Nephron (organoid): ENCODE measurements around the gene MPO.
A peak's percentile ranks its signal among the peaks of the same experiment; 100 is the strongest.

ENCODE experiments used
- H3K27ac Mint-ChIP-seq, 3 experiments: 2 replicates each; pipeline ENCODE4 v1.8.0; 2020; ENCODE audit warnings: mixed read lengths in 3 of 3, mild to moderate bottlenecking in 2 of 3, moderate library complexity in 1 of 3
- H3K27me3 Mint-ChIP-seq: 2 replicates; pipeline ENCODE4 v1.8.0; 2021; ENCODE audit warnings: low read depth, mild to moderate bottlenecking, moderate library complexity, mixed read lengths
- H3K36me3 Mint-ChIP-seq: 2 replicates; pipeline ENCODE4 v1.8.0; 2020; ENCODE audit warnings: low read depth, mixed read lengths
- H3K4me1 Mint-ChIP-seq: 2 replicates; pipeline ENCODE4 v1.8.0; 2020; ENCODE audit warnings: mixed read lengths
- H3K4me3 Mint-ChIP-seq, 3 experiments: 2 replicates each; pipeline ENCODE4 v1.8.0; 2020; ENCODE audit warnings: mild to moderate bottlenecking in 3 of 3, mixed read lengths in 3 of 3, moderate library complexity in 2 of 3
- H3K9me3 Mint-ChIP-seq: 2 replicates; pipeline ENCODE4 v1.8.0; 2020; ENCODE audit warnings: mixed read lengths
- TF ChIP-seq, protein P1 (sequence below), 3 experiments: fragments of 200-600 bp; sonication (generic); IDR thresholded peaks; one replicate each; pipeline ENCODE4 v1.5.0; 2021; ENCODE audit warnings: antibody characterized with exemption in 3 of 3; ENCODE audit not compliant: unreplicated experiment in 3 of 3

The MPO gene

DNA sequence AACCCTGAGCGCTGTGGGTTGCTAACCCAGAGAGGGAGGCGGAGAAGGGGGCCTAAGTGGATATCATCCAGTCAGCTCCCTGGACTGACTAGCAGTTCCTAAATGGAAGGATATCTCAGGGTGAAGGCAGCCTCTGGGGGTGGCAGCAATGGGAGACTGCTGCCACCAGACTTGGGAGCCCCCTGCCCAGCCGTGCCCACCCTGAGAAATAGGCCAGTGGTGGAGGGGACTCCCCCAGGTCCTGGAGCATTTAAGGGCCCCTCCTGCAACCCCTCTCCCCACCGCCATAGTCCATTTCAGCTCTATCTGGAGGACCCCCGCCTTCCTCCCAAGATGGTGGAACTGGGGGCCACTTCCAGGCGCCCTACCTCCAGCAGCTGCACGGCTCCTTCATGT, 39.4 kb upstream of the MPO start:
- Mint-ChIP-seq H3K4me1 (peaks cover 2% of the 10 kb centered on the region), H3K36me3 (peaks cover 5% of the 10 kb centered on the region), H3K27ac (no peak overlapping the region), H3K9me3 (no peaks in the 10 kb centered on the region), H3K4me3 (no peak overlapping the region), H3K27me3 (peaks cover 16% of the 10 kb centered on the region)
- TF ChIP-seq, protein P1, sequence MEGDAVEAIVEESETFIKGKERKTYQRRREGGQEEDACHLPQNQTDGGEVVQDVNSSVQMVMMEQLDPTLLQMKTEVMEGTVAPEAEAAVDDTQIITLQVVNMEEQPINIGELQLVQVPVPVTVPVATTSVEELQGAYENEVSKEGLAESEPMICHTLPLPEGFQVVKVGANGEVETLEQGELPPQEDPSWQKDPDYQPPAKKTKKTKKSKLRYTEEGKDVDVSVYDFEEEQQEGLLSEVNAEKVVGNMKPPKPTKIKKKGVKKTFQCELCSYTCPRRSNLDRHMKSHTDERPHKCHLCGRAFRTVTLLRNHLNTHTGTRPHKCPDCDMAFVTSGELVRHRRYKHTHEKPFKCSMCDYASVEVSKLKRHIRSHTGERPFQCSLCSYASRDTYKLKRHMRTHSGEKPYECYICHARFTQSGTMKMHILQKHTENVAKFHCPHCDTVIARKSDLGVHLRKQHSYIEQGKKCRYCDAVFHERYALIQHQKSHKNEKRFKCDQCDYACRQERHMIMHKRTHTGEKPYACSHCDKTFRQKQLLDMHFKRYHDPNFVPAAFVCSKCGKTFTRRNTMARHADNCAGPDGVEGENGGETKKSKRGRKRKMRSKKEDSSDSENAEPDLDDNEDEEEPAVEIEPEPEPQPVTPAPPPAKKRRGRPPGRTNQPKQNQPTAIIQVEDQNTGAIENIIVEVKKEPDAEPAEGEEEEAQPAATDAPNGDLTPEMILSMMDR (IDR thresholded peaks at IDR 0.05; ENCODE audit: unreplicated experiment in 3 of 3) = no peak

- H3K9me3 Mint-ChIP-seq = no peaks in the 10 kb centered on the region
- H3K27me3 Mint-ChIP-seq = peaks cover 16% of the 10 kb centered on the region
- no peak overlapping the region for H3K27ac Mint-ChIP-seq
- H3K4me1 Mint-ChIP-seq = no peaks in the 10 kb centered on the region
- H3K4me3 Mint-ChIP-seq = no peak overlapping the region
- H3K36me3 Mint-ChIP-seq = peaks cover 5% of the 10 kb centered on the region
- TF ChIP-seq, protein P1 (IDR thresholded peaks at IDR 0.05; ENCODE audit: unreplicated experiment in 3 of 3) = no peak
These were observed 38.7 kb upstream of the MPO start for GRCh38 chr17:58319173-58320162.

GRCh38 chr17:58318627-58319172, 38.0 kb upstream of the MPO start:
- Mint-ChIP-seq H3K36me3 (peaks cover 5% of the 10 kb centered on the region), H3K27me3 (peaks cover 12% of the 10 kb centered on the region), H3K9me3 (no peaks in the 10 kb centered on the region), H3K4me1 (no peaks in the 10 kb centered on the region), H3K4me3 (no peak overlapping the region), H3K27ac (no peak overlapping the region)
- TF ChIP-seq, protein P1 (IDR thresholded peaks at IDR 0.05; ENCODE audit: unreplicated experiment in 3 of 3) = no peak

- Mint-ChIP-seq H3K4me3 (no peak overlapping the region), H3K27me3 (peaks cover 12% of the 10 kb centered on the region), H3K36me3 (peaks cover 5% of the 10 kb centered on the region), H3K27ac (no peak overlapping the region), H3K9me3 (no peaks in the 10 kb centered on the region), H3K4me1 (no peaks in the 10 kb centered on the region)
- TF ChIP-seq, protein P1 (IDR thresholded peaks at IDR 0.05; ENCODE audit: unreplicated experiment in 3 of 3) = no peak
These were observed 37.3 kb upstream of the MPO start for GRCh38 chr17:58318065-58318481.

- H3K27me3 Mint-ChIP-seq = peaks cover 12% of the 10 kb centered on the region
- H3K27ac Mint-ChIP-seq = no peak overlapping the region
- no peaks in the 10 kb centered on the region for H3K4me1 Mint-ChIP-seq
- TF ChIP-seq, protein P1 (IDR thresholded peaks at IDR 0.05; ENCODE audit: unreplicated experiment in 3 of 3) = peak; percentile 54 to 65 (median 58)
- peaks cover 5% of the 10 kb centered on the region for H3K36me3 Mint-ChIP-seq
- H3K4me3 Mint-ChIP-seq = no peak overlapping the region
- H3K9me3 Mint-ChIP-seq = no peaks in the 10 kb centered on the region
These were observed 36.8 kb upstream of the MPO start for GRCh38 chr17:58317421-58318064.
